ENCODE measurements around the gene OBP2A.

- no peak for TF ChIP-seq CTCF (IDR thresholded peaks at IDR 0.05 in 2 of 3, conservative IDR thresholded peaks at IDR 0.05 in 1 of 3; ENCODE audit: borderline replicate concordance in 1 of 3, insufficient read depth in 1 of 3, low read depth in 2 of 3, low read length in 2 of 3)
- TF ChIP-seq ZNF274 (IDR thresholded peaks at IDR 0.05; ENCODE audit: low read depth, low read length): no peak
- no peak for TF ChIP-seq SRF (IDR thresholded peaks at IDR 0.05; ENCODE audit: low read depth)
- no peak for TF ChIP-seq EZH2phosphoT487 (IDR thresholded peaks at IDR 0.05; ENCODE audit: borderline replicate concordance)
- no peak for TF ChIP-seq SIN3A (IDR thresholded peaks at IDR 0.05; ENCODE audit: low read depth)
- no peak for TF ChIP-seq POLR2A (IDR thresholded peaks at IDR 0.05; ENCODE audit: borderline replicate concordance, extremely low read depth, insufficient read depth, insufficient read length)
- TF ChIP-seq REST (IDR thresholded peaks at IDR 0.05; ENCODE audit: low read depth): no peak
- no peak for TF ChIP-seq EZH2 (IDR thresholded peaks at IDR 0.05)
- TF ChIP-seq JUND (IDR thresholded peaks at IDR 0.05): no peak
- no peak for TF ChIP-seq MAX (IDR thresholded peaks at IDR 0.05)
- TF ChIP-seq CBX3 (IDR thresholded peaks at IDR 0.05; ENCODE audit: low read depth): no peak
- no peak for TF ChIP-seq YY1 (IDR thresholded peaks at IDR 0.05; ENCODE audit: extremely low read depth, insufficient replicate concordance, low read depth, low read length)
- TF ChIP-seq ELF1 (IDR thresholded peaks at IDR 0.05; ENCODE audit: borderline replicate concordance, low read depth): no peak
- TF ChIP-seq POLR2AphosphoS5 (IDR thresholded peaks at IDR 0.05; ENCODE audit: low read depth, low read length): no peak
These were observed 4.5 kb downstream of the OBP2A start for GRCh38 chr9:135550344-135550918.
